Central memory CD4-positive, alpha-beta T cell (primary cell): ENCODE measurements around the gene ARHGEF6.
"Not testable (repeated sequence)": the region's sequence is repeated elsewhere in the genome, so short reads cannot be mapped to it uniquely, and the experiment has no call there.

Experiments used
- DNase-seq: peaks from one replicate; pipeline ENCODE4 v3.0.0; 2022
- total RNA-seq, 3 experiments: gene quantifications; one replicate each; lab custom pipeline; 2026; lab: John Stamatoyannopoulos, UW

ARHGEF6 gene
- total RNA-seq: 61.8 to 246 (median 200) reads per million in 3 experiments

GRCh38 chrX:136780763-136781162, at the start of gene ARHGEF6:
Gene ARHGEF6 (minus strand): TSS chrX:136780932. CDS start chrX:136780882, 50 bp downstream.
- DNase-seq: peak; percentile 47

GRCh38 chrX:136829413-136829812, 48.7 kb upstream of the ARHGEF6 start:
- no peak for DNase-seq

- DNase-seq: no peak
These were observed 48.1 kb upstream of the ARHGEF6 start for GRCh38 chrX:136828830-136829229.

- DNase-seq: no peak
These were observed 46.3 kb upstream of the ARHGEF6 start for GRCh38 chrX:136827026-136827425.

DNA sequence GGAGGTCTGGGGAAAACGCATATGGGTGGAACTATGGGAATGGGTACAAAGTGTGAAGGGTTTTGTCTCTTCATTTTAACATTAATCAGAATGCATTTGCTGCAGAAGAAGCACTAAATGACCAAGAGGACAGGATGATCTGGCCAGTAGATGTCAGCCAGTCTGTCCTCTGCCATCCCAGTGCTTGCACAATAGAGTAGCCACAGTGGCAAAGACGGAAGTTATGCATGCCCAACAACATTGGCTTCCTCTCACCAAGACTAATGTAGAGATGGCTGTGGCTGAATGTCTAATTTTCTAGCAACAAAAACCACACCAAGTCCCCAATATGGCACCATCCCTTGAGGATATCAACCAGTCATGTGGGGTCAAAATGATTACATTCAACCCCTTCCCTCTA, 45.0 kb upstream of the ARHGEF6 start:
- no peak for DNase-seq

DNA sequence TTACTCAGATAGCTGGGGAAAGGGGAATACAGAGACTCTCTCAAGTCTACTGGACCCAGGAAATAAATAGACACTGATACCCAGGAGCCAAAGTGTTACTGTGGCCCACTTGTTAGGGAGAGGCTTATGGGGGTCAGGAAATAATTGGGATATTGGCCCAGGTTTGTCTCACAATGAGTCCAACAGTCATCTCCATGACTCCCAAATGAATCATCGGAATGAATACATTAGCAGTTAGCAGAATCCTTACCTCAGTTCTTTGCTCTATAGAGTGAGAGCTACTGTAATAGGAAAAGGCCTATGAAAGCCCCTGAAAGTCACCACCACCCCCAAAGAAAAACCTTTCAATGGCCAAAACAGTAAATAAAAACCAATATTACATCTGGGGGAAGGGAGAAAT, 42.4 kb upstream of the ARHGEF6 start:
- DNase-seq: no peak

DNA sequence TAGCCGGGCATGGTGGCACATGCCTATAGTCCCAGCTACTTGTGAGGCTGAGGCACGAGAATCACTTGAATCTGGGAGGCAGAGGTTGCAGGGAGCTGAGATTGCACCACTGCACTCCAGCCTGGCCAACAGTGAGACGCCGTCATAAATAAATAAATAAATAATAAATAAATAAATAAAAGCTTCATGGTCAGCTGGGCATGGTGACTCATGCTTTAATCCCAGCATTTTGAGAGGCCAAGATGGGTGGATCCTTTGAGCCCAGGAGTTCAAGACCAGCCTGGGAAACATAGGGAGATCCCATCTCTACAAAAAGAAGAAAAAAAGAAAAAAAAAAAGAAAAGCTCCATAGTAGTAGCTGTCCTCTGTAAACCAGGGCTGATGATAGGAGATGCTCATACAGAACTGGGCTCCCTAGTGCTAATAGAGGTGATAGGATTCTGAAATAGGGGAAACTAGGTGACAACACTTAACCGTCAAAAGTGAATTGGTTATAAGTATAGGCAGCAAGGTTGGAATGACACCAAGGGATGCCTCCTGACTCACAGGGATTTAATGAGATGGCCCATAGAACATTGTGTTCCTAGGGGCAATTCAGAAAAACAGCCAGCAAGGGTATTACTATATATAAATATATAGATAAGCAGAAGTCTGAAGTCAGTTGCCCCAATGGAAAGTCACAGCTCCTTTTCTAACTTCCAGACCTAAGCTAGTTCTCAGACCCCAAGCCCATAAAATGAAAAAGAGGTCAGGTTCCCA, 41.8 kb upstream of the ARHGEF6 start:
- DNase-seq: no peak

GRCh38 chrX:136819756-136820155, 39.0 kb upstream of the ARHGEF6 start:
- not testable (repeated sequence) for DNase-seq

- no peak for DNase-seq
These were observed 38.4 kb upstream of the ARHGEF6 start for GRCh38 chrX:136819031-136819703.

DNA sequence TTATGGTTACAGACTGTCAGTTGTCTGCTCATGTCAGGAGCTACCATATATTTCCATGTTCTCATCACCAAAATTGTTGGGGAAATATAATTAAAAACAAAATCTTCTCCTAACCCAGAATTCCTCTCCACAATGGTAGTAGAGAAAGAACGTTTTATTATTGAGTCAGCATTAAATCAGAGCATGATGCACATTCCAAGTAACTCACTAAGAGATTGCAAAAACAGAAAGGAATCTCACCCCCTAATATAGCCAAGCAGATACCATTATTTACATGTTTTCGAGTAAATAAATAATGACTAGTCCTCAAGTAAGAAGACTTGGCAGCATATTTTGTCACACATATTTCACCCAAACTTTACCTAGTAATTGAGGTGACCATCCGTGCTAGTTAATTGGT, 36.2 kb upstream of the ARHGEF6 start:
- no peak for DNase-seq

DNA sequence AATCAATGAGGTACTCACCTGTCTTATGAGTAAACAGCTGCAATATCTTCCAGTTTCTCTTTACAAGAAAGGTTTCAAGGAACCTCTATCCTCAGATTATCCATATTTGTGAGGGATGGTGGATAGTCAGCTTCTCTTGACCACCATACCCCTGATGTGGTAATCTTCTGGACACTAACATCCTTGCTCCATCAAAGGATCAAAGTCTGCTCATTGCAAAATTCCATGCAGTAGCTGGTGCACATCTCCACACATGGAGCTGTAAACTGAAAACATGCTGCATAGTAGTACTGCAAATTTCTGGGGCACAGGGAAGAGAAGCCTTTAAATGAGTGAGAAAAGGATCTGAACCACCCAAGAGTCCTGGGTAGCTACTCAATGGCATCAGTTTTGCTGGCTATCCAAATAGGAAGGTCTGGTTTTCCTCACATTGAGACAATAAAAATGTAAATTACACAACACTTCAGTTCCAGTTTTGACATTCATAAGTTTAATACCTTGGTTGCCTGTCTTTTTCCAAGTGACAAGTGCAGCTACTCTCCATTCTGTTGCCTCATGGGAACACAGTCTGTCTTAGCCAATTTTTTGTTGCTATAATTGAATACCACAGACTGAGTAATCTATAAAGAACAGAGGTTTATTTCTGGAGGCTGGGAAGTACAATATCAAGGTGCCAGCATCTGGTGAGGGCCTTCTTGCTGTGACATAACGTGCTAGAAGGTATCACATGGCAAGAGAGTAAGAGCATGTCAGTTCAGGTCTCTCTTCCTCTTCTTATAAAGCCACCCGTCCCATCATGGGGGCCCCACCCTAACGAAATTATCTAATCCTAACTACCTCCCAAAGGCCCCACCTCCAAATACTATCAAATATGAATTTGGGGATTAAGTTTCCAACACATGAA, 34.4 kb upstream of the ARHGEF6 start:
- no peak for DNase-seq

DNA sequence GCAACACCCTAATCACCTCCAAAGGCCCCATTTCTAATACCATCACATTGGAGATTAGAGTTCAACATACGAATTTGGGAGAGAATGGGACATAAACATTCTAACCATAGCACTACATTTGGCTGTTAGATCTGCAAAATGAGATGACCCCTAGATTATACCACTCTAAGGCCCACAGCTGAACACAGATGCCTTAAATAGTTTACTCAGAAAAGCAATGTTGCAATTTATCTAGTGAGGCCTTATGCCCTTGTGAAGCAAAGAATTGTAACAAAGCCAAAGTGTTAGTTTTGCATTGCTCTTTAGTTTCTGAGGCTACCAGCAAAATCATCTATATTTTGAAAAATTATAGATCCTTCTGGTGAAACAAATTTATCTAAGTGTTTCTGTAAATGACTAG, 31.6 kb upstream of the ARHGEF6 start:
- DNase-seq: no peak

DNA sequence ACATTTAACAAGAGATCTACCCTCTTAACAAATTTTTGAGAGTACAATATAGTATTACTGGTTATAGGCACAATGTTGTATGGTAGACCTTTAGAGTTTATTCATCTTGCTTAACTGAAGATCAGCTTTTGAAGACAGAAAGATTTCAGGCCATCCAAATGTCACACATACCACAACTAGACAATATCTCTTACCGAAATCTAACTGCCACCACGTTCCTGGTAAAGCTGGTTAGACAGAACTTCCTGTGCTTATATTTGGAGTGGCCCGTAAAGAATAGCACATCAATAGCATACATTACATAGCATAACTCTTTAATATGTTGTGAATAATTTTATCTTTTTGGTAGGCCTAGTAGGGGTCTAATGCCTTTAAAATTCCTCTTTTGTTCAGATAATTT, 29.8 kb upstream of the ARHGEF6 start:
- DNase-seq: no peak

- DNase-seq: no peak
These were observed 26.2 kb upstream of the ARHGEF6 start for GRCh38 chrX:136806891-136807410.

DNA sequence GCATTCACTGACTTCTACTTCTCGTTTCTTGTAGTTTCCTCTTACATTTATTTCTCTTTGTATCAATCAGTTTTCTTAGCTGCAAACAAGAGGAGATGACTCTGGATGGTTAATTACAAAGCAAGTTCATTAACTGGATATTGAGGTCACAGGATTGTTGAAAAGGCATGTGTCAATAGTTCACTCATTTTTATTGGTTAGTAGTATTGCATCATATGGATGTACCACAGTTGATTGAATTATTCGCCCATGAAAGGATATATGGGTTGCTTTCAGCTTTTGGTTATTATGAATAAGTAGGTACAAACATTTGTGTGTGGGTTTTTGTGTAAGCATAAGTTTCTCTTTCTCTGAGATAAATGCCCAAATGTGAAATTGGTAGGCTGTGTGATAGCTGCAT, 21.8 kb upstream of the ARHGEF6 start:
- no peak for DNase-seq

GRCh38 chrX:136797787-136798186, 17.1 kb upstream of the ARHGEF6 start:
- DNase-seq: no peak

- DNase-seq: not testable (repeated sequence)
These were observed 14.4 kb upstream of the ARHGEF6 start for GRCh38 chrX:136795132-136795531.

DNA sequence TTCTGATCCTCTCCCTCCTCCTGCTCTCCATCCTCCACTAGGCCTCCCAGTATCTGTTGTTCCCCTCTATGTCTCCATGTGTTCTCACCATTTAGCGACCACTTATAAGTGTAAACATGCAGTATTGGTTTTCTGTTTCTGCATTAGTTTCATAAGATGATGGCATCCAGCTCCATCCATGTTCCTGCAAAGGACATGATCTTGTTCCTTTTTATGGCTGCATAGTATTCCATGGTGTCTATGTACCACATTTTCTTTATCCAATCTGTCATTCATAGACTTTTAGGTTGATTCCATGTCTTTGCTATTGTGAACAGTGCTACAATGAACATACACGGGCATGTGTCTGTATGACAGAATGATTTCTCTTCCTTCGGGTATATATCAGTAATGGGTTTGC, 13.9 kb upstream of the ARHGEF6 start:
- not testable (repeated sequence) for DNase-seq

DNA sequence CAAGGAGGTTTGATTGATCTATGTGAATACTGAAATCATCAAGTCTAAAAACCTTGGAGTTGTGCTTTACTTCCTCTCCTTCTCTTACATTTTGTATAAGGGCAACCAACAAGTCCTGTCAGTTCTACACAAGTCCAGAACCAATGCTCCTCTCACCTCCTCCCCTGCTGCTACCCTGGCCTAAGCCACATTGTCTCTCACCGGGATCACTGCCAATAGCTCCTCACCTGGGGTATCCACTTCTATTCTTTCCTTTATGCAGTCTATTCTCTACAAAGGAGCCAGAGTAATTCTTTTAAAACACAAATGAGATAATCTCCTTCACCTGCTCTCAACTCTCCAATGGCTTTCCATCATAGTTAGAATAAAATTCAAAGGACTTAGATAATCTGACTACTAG, 13.3 kb upstream of the ARHGEF6 start:
- DNase-seq: no peak

- no peak for DNase-seq
These were observed 9.1 kb upstream of the ARHGEF6 start for GRCh38 chrX:136789856-136790255.

- DNase-seq: no peak
These were observed 3.5 kb upstream of the ARHGEF6 start for GRCh38 chrX:136784231-136784630.

DNA sequence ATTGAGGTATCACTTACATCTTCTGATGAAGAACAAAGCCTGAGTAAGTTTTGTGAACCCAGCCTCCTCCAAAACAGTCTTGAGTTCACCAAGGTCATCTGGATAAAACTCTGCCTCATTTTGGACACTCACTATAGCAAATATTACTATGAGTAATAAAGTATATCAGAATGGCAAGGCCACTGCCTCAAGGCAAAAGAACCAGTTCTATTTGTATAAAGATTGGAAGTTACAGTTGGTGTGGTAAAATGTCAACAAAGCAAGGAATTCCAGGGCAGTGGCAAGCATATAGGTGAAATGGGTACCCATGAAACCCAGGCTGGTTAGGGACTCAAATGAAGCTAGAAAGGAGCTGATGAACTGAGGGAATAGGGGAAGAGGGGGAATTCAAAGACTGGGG, 2.4 kb upstream of the ARHGEF6 start:
- no peak for DNase-seq

DNA sequence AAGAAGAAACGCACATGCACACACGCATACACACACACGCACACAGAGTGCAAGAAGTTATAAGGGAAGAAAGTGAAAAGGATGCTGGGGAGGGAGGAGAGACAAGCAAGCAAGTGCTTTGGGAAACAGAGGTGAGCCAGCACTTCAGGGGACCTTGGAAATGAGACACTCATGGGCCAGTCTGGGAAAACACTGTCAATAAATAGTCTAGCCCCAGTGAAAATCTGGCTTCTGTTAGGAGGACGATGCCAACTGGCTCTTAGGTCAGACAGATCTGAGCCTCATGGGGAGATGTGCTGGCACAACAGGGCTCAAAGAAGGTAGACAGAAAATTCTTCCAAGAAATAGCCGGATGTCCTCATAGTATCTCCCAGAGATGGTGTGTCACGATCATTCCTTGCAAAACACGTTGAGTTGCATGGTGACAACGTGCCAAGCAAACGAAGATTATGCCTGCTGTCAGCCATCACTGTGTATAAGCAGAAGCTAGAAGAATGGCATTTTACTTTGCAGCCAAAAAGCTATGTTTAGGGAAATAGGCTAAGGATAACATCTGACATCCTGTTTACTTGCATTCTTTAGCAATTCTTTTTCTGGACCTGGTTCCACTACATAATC, 557 bp upstream of the ARHGEF6 start:
- no peak for DNase-seq
